Measurements from ENCODE around the gene TCEA2. TPM values are rescaled to one million over a fixed set of nuclear protein-coding genes. Genes with fewer than 3 reads are reported as not detected.
A peak's percentile ranks its signal among the peaks of the same experiment; 100 is the strongest.

Gene TCEA2
- total and polyA plus RNA-seq, 2 donors (not counting 1 experiment from before 2014, with no cell fraction given) = 17.1 to 23.9 TPM

GRCh38 chr20:64080013-64080812 is 17.2 kb downstream of the TCEA2 start, which contains the start of gene OPRL1:
OPRL1 (plus strand) TSS chr20:64080082; CDS start chr20:64092721, 12,639 bp downstream.
- Histone ChIP-seq H3K4me3 (replicated peaks in 1 of 4; ENCODE audit: control extremely low read depth in 1 of 4, insufficient read depth in 1 of 4, low read depth in 3 of 4, low read length in 4 of 4) (peak within 1 kb of the TSS; percentile 58 to 89 (median 76)), H4K20me1 (ENCODE audit: control insufficient read depth, extremely low read depth, insufficient read depth, low read length) (no peaks in the 10 kb centered on the region), H3K4me1 (ENCODE audit: control insufficient read depth, extremely low read depth, insufficient read depth, low read length) (peaks cover 10% of the 10 kb centered on the region), H2AFZ (ENCODE audit: low read length) (peak within 1 kb of the TSS; percentile 49), H3K27me3 (ENCODE audit: control insufficient read depth, insufficient read depth, low read length) (peaks cover 13% of the 10 kb centered on the region), H3K36me3 (ENCODE audit: control insufficient read depth, insufficient read depth, low read length) (no peaks in the 10 kb centered on the region), H3K9ac (ENCODE audit: insufficient read depth, low read length) (peak within 1 kb of the TSS; percentile 55), H3K4me2 (ENCODE audit: extremely low read depth, insufficient read depth, low read length) (peak within 1 kb of the TSS; percentile 87), H3K79me2 (ENCODE audit: control insufficient read depth, insufficient read depth, low read length) (no peaks in the 10 kb centered on the region), H3K9me3 (ENCODE audit: control insufficient read depth, insufficient read depth, low read depth, low read length) (no peaks in the 10 kb centered on the region), H3K27ac (ENCODE audit: insufficient read depth, low read length) (peak within 1 kb of the TSS; percentile 14)
- DNase-seq (ENCODE audit: low read depth in 2 of 2) = peak in 1 of 2 donors; percentile 19
- TF ChIP-seq EZH2 (IDR thresholded peaks at IDR 0.05; ENCODE audit: low read length, missing control alignments) (no peak), CTCF (conservative IDR thresholded peaks at IDR 0.05 in 1 of 2, IDR thresholded peaks at IDR 0.05 in 1 of 2; ENCODE audit: low read depth in 1 of 2, low read length in 2 of 2) (no peak)

DNA sequence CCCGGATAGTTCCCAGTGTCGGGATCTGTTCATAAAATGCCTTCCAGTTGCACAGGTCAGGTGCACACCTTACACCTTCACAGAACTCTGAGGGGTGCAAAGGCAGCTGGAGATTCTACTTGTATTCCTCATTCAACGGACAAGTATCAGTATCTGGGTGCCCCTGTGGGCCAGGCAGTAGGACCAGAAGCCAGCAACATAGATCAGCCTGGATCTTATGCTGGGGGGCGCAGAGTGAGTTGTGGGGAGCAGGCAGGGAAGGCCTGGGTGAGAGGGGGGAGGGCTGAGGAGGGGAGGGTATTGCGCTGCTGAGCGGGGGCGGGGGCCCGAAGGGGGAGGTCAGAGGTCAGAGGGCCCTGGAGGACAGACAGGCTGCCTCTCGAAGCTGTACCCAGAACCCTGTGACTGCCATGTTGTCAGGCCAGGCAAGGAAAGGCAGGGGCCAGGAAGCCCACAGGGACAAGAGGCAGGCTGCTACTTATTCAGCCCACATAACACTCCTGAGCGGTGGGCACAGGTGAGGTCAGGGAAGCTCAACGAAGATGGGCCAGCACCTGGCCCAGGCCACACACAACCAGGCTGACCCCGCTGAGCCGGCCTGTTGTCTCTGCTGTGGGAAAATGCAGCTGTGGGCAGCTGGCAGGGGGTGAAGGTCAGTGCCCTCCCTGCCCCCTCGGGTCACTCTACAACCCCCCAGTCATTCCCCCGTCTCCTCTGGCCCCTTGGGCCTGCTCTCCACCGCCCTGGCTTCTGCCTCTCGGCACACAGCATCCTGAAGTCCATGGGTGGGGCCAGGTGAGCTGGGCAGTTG is 18.0 kb downstream of the TCEA2 start:
- Histone ChIP-seq H3K4me1 (ENCODE audit: control insufficient read depth, extremely low read depth, insufficient read depth, low read length) (peaks cover 10% of the 10 kb centered on the region), H3K4me3 (replicated peaks in 1 of 4; ENCODE audit: control extremely low read depth in 1 of 4, insufficient read depth in 1 of 4, low read depth in 3 of 4, low read length in 4 of 4) (peak overlapping the region in 1 of 4 experiments; percentile 57), H3K36me3 (ENCODE audit: control insufficient read depth, insufficient read depth, low read length) (no peaks in the 10 kb centered on the region), H3K9ac (ENCODE audit: insufficient read depth, low read length) (no peak overlapping the region), H3K27ac (ENCODE audit: insufficient read depth, low read length) (no peak overlapping the region), H3K27me3 (ENCODE audit: control insufficient read depth, insufficient read depth, low read length) (peaks cover 21% of the 10 kb centered on the region), H3K4me2 (ENCODE audit: extremely low read depth, insufficient read depth, low read length) (no peak overlapping the region), H3K9me3 (ENCODE audit: control insufficient read depth, insufficient read depth, low read depth, low read length) (no peaks in the 10 kb centered on the region), H2AFZ (ENCODE audit: low read length) (no peak overlapping the region), H4K20me1 (ENCODE audit: control insufficient read depth, extremely low read depth, insufficient read depth, low read length) (no peaks in the 10 kb centered on the region), H3K79me2 (ENCODE audit: control insufficient read depth, insufficient read depth, low read length) (no peaks in the 10 kb centered on the region)
- TF ChIP-seq CTCF (conservative IDR thresholded peaks at IDR 0.05 in 1 of 2, IDR thresholded peaks at IDR 0.05 in 1 of 2; ENCODE audit: low read depth in 1 of 2, low read length in 2 of 2) (no peak), EZH2 (IDR thresholded peaks at IDR 0.05; ENCODE audit: low read length, missing control alignments) (no peak)
- DNase-seq (ENCODE audit: low read depth in 2 of 2) = no peak

- no peak overlapping the region for H2AFZ ChIP-seq (ENCODE audit: low read length)
- peaks cover 24% of the 10 kb centered on the region for H3K27me3 ChIP-seq (ENCODE audit: control insufficient read depth, insufficient read depth, low read length)
- H3K36me3 ChIP-seq (ENCODE audit: control insufficient read depth, insufficient read depth, low read length) = no peaks in the 10 kb centered on the region
- no peak overlapping the region for H3K4me3 ChIP-seq (replicated peaks in 1 of 4; ENCODE audit: control extremely low read depth in 1 of 4, insufficient read depth in 1 of 4, low read depth in 3 of 4, low read length in 4 of 4)
- no peaks in the 10 kb centered on the region for H3K9me3 ChIP-seq (ENCODE audit: control insufficient read depth, insufficient read depth, low read depth, low read length)
- no peak overlapping the region for H3K9ac ChIP-seq (ENCODE audit: insufficient read depth, low read length)
- peaks cover 10% of the 10 kb centered on the region for H3K4me1 ChIP-seq (ENCODE audit: control insufficient read depth, extremely low read depth, insufficient read depth, low read length)
- H3K4me2 ChIP-seq (ENCODE audit: extremely low read depth, insufficient read depth, low read length) = no peak overlapping the region
- H3K79me2 ChIP-seq (ENCODE audit: control insufficient read depth, insufficient read depth, low read length) = no peaks in the 10 kb centered on the region
- H3K27ac ChIP-seq (ENCODE audit: insufficient read depth, low read length) = no peak overlapping the region
- TF ChIP-seq CTCF (conservative IDR thresholded peaks at IDR 0.05 in 1 of 2, IDR thresholded peaks at IDR 0.05 in 1 of 2; ENCODE audit: low read depth in 1 of 2, low read length in 2 of 2) (no peak), EZH2 (IDR thresholded peaks at IDR 0.05; ENCODE audit: low read length, missing control alignments) (no peak)
- no peaks in the 10 kb centered on the region for H4K20me1 ChIP-seq (ENCODE audit: control insufficient read depth, extremely low read depth, insufficient read depth, low read length)
- no peak for DNase-seq (ENCODE audit: low read depth in 2 of 2)
Measured at GRCh38 chr20:64081624-64081964, 18.6 kb downstream of the TCEA2 start.

Measured in fibroblast of lung (primary cell).